Measurements from ENCODE around the gene VPS33B.
"Not testable (repeated sequence)": the region's sequence is repeated elsewhere in the genome, so short reads cannot be mapped to it uniquely, and the experiment has no call there.

The VPS33B gene

DNA sequence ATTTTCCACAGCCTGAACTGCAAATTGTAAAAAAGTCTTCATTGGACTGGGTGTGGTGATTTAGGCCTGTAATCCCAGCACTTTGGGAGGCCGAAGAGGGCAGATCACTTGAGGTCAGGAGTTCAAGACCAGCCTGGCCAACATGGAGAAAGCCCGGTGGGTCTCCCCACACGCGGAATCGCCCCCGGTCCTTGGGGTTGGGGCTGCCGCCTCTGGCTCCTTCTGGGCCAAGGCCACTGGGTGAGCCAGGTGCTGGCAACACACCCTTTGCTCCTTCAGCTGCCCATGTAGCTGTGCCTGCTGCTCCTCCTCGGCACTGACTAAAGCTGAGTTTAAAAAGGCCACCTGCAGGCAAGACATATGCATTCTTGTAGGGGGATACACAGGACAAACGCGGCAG lies 9.4 kb upstream of the VPS33B start:
- DNase-seq, result no peak

DNA sequence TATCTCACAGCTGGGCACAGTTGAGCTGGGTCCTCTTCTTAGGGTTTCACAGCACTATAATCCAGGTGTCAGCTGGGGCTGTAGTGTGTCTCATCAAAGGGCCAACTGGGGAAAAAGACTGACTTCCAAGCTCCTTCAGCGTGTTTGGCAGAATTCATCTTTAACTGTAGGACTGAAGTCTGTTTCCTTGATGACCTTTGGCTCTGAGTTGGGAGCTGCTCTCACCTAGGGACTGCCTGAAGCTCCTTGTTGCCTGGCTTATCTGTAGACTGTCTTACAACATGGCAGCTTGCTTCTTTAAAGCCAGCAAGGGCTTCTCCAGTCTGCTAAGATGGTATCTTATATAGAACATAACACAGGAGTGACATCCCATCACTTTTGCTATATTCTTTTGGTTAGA lies 5.3 kb upstream of the VPS33B start:
- no peak for DNase-seq

DNA sequence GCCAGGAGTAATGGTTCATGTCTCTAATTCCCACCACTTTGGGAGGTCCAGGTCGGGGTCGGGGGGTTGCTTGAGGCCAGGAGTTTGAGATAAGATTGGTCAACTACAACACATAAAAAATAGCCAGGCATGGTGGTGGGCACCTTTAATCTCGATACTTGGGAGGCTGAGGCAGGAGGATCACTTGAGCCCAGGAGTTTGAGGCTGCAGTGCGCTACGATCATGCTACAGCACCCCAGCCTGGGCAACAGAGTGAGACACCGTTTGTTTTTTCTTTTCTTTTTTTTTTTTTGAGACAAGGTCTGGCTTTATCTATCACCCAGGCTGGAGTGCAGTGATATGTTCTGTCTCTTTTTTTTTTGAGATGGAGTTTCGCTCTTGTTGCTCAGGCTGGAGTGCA lies 1.3 kb upstream of the VPS33B start:
- DNase-seq, result no peak

DNA sequence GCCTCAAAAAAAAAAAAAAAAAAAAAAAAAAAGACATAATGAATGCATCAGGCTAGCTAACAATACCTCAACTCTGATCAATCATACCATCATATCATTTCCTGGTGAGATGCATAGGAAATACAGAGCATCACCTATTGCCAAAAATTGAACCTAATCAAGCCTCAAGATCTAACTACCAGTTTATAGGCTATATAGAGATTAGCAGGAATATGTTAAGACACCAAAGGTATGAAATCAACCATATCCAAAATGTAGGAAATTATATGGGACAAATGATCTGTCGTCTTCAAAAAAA lies 387 bp upstream of the VPS33B start:
- DNase-seq, result no peak

DNA sequence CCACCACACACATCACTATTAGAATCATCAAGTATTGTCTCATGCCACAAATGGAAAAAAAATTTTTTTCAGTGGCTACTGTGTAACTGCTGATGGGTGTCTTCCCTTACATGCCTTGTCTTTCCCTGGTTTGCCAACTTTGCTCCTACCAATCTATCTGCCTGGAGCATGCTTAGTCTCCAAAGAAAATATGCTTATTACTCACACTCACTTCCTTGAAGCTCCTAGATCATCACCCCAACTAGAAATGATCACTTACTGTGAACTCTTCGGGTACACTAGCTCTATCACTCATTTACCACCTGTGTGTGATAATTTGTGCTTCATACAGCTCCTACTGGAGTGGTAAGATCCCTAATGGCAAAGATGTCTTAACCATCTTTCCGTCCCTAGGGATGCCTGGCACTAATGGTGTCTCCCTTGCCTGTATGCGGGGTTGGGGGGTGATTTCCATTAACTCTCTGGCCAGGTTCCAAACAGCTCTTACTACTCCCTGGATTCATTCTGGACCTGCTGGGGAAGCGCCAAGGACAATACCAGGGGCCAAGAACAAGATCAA lies 799 bp downstream of the VPS33B start:
- DNase-seq, result no peak

DNA sequence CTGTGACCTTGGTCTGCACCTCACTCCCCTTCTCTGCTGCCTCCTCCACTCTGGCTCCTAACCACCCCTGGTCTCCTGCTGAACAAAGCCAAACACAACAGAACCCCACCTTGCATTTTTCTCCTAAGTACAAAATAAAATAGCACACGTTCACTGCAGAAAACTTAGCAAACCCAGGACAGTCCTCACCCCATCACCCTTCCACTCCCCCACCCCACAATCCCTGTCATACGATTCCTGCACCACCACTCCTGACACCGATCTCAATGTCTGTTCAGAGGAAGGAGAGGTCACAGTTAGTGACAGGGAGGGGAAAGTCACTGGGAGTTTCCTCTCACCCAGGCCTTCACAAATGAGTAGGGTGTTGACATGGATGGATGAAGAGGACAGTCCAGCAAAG lies 4.2 kb downstream of the VPS33B start:
- no peak for DNase-seq

DNA sequence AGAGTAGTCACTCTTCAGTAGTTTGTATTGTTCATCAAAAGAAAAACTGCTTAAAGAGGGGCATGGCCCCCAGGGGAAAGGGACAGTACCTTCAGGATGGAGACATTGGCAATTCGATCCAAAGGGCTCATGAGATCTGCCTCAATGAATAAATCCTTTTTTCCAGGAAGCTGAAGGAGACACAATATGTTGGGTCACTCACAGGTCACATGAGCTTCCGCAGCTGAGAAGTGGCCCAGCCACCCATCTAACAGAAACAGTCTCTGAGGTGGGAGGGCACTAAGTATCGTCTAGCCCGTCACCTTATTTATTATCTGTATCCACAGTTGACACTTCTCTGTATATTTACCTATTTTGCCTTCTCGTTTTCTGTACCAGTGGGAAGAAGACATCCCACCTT lies 4.7 kb downstream of the VPS33B start:
- no peak for DNase-seq

DNA sequence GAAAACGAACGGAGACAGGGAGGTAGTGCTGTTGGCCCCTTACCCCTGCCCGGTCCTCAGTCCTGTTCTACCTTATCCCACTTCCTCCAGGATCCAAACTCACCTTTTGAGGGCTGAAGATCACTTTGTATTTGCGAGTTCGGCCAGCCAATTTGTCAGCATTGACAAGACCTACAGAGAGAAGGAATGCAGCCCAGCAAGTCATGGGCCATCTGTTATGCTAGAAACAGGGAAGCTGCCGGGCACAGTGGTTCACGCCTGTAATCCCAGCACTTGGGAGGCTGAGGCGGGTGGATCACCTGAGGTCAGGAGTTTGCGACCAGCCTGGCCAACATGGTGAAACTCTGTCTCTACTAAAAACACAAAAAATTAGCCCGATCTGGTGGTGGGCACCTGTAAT lies 8.7 kb downstream of the VPS33B start:
- not testable (repeated sequence) for DNase-seq

DNA sequence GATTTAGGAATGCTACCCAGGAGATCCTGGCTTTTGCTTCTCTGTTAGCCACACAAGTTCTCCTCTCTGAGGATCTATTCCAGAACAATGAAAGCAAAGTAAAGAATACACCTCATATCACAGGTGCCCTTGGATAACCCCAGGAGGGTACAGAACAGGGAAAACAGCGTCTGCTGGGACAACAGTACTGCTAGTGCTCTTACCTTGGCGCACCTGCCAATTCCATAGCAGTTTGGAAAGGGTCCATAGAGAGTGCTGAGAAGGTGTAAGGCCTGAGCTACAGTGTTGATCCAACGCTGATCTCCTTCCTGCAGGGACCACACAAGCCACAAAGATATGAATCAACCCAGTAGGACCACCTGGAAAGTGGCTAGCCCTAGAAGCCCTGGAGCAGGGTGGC lies 15.1 kb downstream of the VPS33B start:
- no peak for DNase-seq

DNA sequence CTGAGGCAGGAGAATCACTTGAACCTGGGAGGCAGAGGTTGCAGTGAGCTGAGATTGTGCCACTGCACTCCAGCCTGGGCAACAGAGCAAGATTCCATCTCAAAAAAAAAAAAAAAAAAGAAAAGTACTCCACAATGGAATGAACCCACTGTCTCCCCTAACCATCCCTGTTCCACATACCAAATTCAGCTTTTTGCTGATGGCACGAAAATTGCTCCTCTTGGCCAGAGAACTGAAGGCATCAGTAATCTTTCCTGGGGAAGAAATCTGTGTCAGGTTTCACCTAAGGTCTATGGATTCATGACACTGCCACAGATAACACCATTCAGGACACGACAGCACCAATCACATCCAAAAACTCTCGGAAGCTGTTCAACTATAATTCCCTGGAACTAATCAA lies 21.2 kb downstream of the VPS33B start:
- no peak for DNase-seq

DNA sequence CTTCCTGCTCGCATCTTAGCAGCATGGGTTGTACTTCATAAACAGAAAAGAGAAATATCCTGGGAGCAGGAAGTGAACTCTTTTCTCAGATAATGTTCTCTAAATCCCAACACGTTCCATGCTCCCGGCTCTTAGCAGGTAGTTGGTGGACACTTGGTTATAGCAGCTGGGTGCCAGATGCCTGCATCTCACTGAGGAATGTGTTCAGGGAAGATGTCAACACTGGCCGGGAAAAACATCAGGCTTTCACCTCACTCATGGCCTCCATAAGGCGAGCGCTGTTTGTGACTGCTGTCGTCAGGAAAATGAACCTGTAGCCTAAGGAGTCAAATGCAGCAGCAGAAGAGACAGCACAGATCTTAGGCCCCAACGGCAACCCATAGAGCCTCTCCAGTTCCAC lies 23.7 kb downstream of the VPS33B start:
- DNase-seq, result no peak

DNA sequence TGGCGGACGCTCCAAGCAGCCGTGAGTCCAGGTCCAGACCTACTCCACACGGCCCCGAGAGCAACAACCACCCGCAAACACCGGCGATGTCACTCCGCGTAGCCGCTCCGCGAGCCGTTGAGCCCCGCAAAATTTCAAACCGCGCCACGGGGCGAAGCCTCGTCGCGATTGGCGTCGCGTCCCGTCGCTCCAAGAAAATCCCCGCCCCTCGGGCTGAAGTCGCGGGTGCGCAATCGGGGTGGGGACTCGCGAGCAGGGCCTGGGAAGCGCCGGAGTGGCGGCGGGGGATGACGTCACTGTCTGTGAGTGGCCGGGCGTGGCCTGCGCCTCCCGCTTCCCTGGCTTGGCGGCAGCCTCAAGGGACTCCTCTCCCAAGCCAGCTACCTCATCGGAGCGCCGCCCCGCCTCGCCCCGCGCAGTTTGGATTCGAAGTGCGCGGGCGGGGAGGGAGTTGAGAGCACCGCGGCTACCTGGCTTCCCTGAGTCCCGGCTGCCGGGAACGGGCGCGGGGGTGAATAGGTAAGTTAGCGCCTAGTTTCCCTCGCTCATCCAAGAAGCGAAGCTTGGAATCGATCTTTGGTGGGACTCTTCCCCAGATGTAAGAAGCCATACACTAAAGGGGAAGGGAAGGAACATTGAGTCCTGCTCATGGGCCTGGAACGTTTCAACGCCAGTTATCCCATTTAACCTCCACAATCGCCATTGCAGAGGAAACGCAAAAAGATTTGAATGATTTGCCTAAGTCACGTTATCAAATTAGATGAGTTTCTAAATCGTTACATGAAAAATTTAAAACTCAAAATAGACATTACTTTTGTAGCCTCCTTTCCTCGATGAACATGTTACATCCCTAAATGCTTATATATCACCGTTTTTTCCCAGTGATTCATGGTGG lies 27.7 kb downstream of the VPS33B start, which contains the start of gene PRC1:
Gene PRC1 (minus strand): TSS at position 119 of the 895 bp plus-strand sequence. CDS start 118 bp downstream, at position 1.
- peak; percentile 96 to 97 for DNase-seq

DNA sequence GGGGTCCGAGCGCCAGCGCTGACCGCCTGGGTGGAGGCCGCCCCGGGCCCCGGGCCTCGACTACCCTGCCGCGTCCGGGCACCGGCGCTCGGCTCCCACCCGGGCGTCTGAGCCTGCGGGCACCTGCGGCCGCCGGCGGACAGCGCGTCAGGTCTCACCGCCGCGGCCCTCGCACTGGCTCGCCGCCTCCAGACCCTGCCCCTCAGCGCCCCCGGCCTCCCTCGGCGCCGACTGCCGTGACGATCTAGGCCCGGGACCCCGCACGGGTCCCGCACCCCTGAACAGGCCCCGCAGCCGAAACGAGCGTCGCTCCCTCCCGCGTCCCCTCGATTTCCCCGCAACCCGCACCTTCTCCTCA lies 28.4 kb downstream of the VPS33B start:
- DNase-seq, result no peak

DNA sequence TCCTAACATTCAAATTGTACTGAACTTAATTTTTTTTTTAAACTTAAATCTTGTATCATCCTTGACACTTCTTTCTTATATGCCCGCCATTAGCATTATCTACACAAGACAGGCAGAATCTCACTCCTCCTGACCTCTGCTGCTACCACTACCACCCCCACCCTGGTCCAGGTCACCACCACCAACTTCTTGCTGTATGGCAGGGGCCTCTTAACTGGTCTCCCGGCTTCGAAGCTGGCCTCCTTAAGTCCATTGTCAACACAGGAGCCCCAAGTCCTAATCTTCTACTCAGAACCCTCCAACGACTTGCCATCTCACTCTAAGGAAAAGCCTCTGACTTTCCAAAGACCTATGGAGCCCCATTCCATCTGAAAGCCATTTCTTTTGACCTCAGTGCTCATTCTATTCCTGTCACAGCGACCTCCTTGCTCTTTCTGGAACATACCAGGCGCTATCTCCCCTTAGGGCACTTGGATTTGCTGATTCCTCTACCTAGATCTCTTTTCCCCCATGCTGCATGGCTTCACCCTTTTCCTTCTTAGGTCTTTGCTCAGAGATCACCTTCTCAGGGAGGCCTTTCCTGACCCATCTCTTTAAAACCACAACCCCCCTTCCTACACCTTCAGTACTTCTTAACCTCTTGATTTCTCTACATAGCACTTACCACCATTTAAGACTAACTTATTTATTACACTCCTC lies 30.7 kb downstream of the VPS33B start:
- DNase-seq, result no peak

DNA sequence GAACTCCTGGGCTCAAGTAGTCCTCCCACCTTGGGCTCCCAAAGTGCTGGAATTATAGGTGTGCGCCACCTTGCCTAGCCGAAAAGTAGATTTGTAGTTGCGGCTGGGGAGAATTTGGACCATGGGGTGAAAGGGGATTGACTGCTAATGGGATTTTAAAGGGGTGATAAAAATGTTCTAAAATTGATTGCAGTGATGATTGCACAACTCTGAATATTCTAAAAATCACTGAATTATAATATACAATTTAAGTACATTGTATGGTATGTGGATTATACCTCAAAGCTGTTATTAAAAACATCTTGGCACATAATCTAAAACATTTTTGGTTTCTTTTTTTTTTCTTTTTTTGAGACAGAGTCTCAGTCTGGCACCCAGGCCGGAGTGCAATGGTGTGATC lies 31.9 kb downstream of the VPS33B start:
- DNase-seq, result no peak

DNA sequence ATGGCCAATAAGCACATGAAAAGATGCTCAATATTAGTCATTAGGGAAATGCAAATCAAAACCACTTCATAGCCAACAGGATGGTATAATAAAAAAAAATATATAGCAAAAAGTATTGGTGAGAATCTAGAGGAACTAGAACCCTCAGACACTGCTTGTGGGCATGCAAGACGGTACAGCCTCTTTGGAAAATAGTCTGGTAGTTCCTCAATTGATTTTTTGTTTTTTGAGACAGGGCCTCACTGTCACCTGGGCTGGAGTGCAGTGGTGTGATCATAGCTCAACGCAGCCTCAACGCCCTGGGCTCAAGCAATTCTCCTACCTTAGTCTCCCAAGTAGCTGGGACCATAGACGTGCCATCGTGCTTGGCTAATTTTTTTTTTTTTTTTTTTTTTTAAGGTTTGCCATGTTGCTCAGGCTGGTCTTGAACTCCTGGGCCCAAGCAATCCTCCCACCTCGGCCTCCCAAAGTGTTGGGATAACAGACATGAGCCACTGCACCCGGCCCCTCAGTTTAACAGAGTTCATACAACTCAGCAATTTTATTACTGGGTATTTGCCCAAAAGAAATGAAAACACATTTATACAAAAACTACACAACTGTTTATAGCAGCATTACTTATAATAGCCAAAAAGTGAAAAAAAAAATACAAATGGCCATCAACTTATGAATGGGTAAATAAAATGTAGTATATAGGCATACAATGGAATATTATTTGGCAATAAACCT lies 33.2 kb downstream of the VPS33B start:
- DNase-seq, result no peak

DNA sequence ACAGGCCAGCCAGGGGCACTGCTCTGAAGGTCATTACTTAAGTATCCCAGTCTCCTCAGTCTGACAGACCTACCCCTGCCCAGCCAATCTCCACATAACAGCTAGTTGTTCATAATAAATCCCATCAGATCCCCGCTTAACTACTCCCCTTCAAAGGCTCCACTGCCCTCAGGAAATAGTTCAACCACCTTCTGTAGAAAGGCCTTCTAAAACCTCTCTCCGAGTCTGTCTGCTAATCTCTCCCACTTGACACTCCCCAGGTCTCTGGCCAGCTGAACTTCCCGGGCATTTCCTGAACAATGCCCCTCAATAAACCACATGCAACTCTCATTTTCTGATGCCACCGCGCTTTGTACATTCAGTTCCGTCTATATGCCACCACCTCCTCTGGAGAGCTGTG lies 34.1 kb downstream of the VPS33B start:
- no peak for DNase-seq

DNA sequence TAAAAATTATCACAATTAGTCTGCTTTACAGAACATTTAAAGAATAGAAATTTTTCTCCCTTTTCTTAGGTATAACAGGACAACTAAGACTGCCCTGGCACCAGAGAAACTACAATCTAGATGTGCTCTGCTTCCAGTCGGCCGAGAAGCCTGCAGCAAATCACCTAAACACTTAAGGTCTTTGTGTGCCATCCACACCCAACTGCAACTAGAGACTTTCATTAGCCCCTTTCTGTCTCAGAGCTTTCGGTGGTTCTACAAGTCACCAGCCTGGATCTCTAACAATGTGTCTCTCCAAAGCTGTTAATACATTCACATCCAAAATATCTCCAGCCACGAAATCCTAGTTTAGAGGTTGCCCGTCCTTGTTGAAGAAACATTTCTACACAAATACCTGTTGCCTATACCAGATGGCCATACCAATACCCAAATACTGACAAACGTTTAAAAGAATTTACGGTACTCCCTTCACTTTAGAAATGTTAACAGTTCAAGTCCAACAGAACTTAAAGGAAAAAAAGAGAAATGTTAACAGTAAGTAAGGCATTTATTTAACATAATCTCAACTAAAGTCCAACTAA lies 34.7 kb downstream of the VPS33B start:
- no peak for DNase-seq

DNA sequence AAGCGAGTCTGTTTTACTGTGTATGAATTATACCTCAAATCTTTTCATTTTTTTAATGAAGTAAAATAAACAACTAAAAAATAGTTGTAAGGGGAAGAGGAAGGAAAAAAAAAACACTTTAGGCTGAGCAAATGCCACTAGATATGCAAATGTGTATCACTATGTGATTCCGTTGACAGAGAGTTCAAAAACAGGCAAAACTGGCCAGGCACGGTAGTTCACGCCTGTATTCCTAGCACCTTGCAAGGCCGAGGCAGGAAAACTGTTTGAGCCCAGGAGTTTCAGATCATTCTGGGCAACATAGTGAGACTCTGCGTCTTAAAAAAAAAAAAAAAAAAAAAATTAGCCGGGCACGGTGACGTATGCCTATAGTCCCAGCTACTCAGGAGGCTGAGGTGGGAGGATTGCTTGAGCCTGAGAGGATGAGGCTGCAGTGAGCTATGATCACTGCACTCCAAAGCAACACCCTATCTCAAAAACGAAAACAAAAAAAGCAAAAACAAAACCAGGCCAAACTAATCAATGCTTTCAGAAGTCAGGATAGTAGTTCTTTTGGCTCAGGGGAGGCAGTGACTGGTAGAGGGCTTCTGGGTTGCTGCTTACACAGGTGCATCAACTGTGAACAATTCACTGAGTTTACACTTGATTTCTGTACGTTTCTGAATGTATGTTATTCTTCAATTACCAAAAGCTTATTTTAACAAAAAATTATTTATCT lies 35.4 kb downstream of the VPS33B start:
- no peak for DNase-seq

DNA sequence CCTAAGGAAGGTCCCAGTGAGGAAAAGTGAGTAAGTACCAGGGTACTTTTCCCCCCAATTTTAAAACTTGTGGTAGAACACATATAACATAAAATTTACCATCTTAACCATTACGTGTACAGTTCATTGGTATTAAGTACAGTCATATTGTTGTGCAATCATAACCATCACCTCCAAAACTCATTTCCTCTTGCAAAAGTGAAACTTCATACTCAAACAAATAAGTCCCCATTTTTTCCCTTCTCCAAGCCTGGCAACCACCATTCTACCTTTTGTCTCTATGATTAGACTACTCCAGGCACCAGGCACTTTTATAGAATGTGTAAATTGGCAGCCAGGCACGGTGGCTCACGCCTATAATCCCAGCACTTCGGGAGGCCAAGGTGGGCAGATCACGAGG lies 40.3 kb downstream of the VPS33B start:
- no peak for DNase-seq

DNA sequence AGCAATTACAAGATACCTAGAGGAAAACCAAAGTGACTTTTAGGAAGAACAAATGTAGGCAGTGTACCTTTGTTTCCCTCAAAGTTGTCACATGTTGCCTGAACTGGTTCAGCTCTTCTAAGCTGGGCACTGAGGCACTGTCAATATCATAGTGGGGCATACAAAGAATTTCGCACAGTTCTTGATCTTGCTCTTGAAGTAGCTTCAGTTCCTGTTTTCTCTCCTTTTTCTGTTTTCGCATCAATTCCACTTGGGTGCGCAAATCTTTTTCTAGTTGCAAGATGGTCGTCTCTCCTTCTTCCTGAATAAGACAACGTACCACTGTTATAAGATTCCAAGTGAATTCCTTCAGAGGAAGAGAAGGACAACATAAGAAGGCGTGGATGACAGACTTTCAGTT lies 40.7 kb downstream of the VPS33B start:
- no peak for DNase-seq

DNA sequence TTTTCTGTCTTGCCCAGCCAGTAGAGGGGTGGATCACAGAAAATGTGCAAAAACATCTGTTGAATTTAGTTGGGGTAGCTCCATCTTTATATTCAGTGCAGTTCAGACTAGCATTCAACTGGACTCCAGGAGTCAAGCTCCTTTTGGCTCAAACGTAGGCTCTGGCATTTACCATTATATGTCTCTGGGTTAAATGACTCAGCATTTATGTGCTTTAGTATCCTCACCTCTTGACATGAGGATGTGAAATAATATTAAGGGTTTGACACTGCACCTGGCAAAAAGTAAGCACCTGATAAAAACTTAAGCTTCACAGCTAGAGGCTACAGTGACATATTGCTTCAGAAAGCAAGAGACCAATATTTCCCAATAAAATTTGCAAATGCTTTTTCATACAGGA lies 42.8 kb downstream of the VPS33B start:
- DNase-seq, result no peak

DNA sequence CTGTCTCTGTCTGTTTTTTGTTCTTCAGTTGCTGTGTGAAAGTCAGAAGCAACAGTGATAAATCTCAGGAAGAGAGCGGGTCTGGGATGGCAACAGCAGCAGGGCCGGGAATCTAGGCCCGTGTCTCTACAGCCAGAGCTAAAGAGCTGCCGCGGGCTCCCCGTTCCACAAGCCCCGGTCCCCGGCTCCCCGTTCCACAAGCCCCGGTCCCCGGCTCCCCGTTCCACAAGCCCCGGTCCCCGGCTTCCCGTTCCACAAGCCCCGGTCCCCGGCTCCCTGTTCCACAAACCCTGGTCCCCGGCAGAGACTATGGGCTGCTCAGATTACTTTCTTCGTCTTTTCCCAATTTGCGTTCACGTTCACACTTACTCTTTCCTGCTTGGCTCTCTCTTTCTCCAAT lies 48.2 kb downstream of the VPS33B start:
- no peak for DNase-seq
